Natural killer cell (primary cell): ENCODE measurements around the gene LMO7. TPM values are rescaled to one million over a fixed set of nuclear protein-coding genes. Genes with fewer than 3 reads are reported as not detected.

ENCODE experiments used
- ATAC-seq, 3 donors: fragments of 150-1000 bp in 2 of 3; fragments of 200-7000 bp in 1 of 3; cut with Tn5 transposase; 1 replicate in 1 of 3; 2 replicates in 2 of 3; pipeline ENCODE4 v1.10.0; 2021; ENCODE audit warnings: mild to moderate bottlenecking in 2 of 3, moderate library complexity in 2 of 3
- DNase-seq, 2 donors: peaks; one replicate each; pipeline versions ENCODE4 v3.0.0 to v3.0.0-alpha.2; 2013 to 2021; ENCODE audit warnings: mixed read lengths in 1 of 2
- H3K27ac ChIP-seq: one replicate; pipeline ENCODE4 v1.5.1; 2013; ENCODE audit warnings: mild to moderate bottlenecking, low read length
- H3K27me3 ChIP-seq: one replicate; pipeline ENCODE4 v1.6.1; 2013; ENCODE audit warnings: low read length; ENCODE audit not compliant: control insufficient read depth, insufficient read depth
- H3K36me3 ChIP-seq: one replicate; pipeline ENCODE4 v1.6.1; 2013; ENCODE audit warnings: low read length; ENCODE audit not compliant: control insufficient read depth, insufficient read depth
- H3K4me1 ChIP-seq: one replicate; pipeline ENCODE4 v1.6.1; 2013; ENCODE audit warnings: low read length; ENCODE audit not compliant: control insufficient read depth, insufficient read depth
- H3K4me3 ChIP-seq: one replicate; pipeline ENCODE4 v1.5.1; 2013; ENCODE audit warnings: low read length
- H3K9me3 ChIP-seq: one replicate; pipeline ENCODE4 v1.6.1; 2013; ENCODE audit warnings: low read length; ENCODE audit not compliant: control insufficient read depth, insufficient read depth
- H3K27ac Mint-ChIP-seq, 2 donors: one replicate each; pipeline ENCODE4 v1.8.0; 2022; ENCODE audit warnings: mild to moderate bottlenecking in 2 of 2, mixed read lengths in 2 of 2, moderate library complexity in 1 of 2
- H3K27me3 Mint-ChIP-seq, 2 donors: one replicate each; pipeline ENCODE4 v1.8.0; 2022; ENCODE audit warnings: low read depth in 2 of 2, mixed read lengths in 2 of 2
- H3K36me3 Mint-ChIP-seq: one replicate; pipeline ENCODE4 v1.8.0; 2022; ENCODE audit warnings: mixed read lengths
- H3K4me1 Mint-ChIP-seq, 2 donors: one replicate each; pipeline ENCODE4 v1.8.0; 2022; ENCODE audit warnings: mixed read lengths in 2 of 2
- H3K4me3 Mint-ChIP-seq: one replicate; pipeline ENCODE4 v1.8.0; 2022; ENCODE audit warnings: mild to moderate bottlenecking, moderate library complexity, mixed read lengths
- H3K9me3 Mint-ChIP-seq, 2 donors: one replicate each; pipeline ENCODE4 v1.8.0; 2022; ENCODE audit warnings: mixed read lengths in 2 of 2
- CTCF ChIP-seq: fragments of 200-600 bp; IDR thresholded peaks from one replicate; pipeline ENCODE4 v1.8.0; 2022; ENCODE audit warnings: antibody characterized with exemption
- WGBS: methylation state at CpG from one replicate; pipeline ENCODE4 v1.1.7; 2013; ENCODE audit warnings: missing lambda C conversion rate; ENCODE audit not compliant: insufficient coverage; 5-methylcytosine and 5-hydroxymethylcytosine counted together
- intact Hi-C: fragments of 100-400 bp; cut with micrococcal nuclease; formaldehyde crosslinking; loops from one replicate; pipeline ENCODE4 v1.14.2; 2022
- total RNA-seq, 4 donors: library from RNA; stranded (reverse); fragments of 120-200 nt in 1 of 4; gene quantifications; one replicate each; pipeline versions ENCODE4 v1.2.3 to v1.2.4, GENCODE V29; 2013 to 2022

The LMO7 gene
- total RNA-seq, 3 donors from 2014 or later (not counting 1 experiment from before 2014, with no cell fraction given) = 5.5 to 10.4 (median 7.9) TPM

GRCh38 chr13:75700552-75700951 lies 64.4 kb downstream of the LMO7 start:
- H3K4me3 ChIP-seq = no peak overlapping the region
- H3K36me3 Mint-ChIP-seq = no peaks in the 10 kb centered on the region
- H3K27me3 ChIP-seq = no peaks in the 10 kb centered on the region
- DNase-seq (no peak), ATAC-seq (no peak)
- intact Hi-C loops = no loop called here
- H3K9me3 Mint-ChIP-seq = peaks cover 0 to 4% of the 10 kb centered on the region in 2 donors
- no peaks in the 10 kb centered on the region for H3K4me1 ChIP-seq
- H3K27ac ChIP-seq = no peak overlapping the region
- no peaks in the 10 kb centered on the region for H3K36me3 ChIP-seq
- no peak for TF ChIP-seq CTCF
- peaks cover 5% of the 10 kb centered on the region in 2 donors for H3K4me1 Mint-ChIP-seq
- no peak overlapping the region for H3K4me3 Mint-ChIP-seq
- H3K9me3 ChIP-seq = no peaks in the 10 kb centered on the region
- WGBS = 91% methylated on average over 2 of the region's 2 CpGs
- no peak overlapping the region for H3K27ac Mint-ChIP-seq
- no peaks in the 10 kb centered on the region for H3K27me3 Mint-ChIP-seq

GRCh38 chr13:75702476-75702875 lies 66.3 kb downstream of the LMO7 start:
- no peaks in the 10 kb centered on the region for H3K36me3 ChIP-seq
- Mint-ChIP-seq H3K9me3 (peaks cover 0 to 4% of the 10 kb centered on the region in 2 donors), H3K27ac (no peak overlapping the region), H3K27me3 (no peaks in the 10 kb centered on the region), H3K36me3 (no peaks in the 10 kb centered on the region), H3K4me1 (peaks cover 5% of the 10 kb centered on the region in 2 donors), H3K4me3 (no peak overlapping the region)
- no peak overlapping the region for H3K27ac ChIP-seq
- intact Hi-C loops = no loop called here
- no peaks in the 10 kb centered on the region for H3K9me3 ChIP-seq
- H3K27me3 ChIP-seq = no peaks in the 10 kb centered on the region
- DNase-seq (no peak), ATAC-seq (no peak)
- H3K4me1 ChIP-seq = no peaks in the 10 kb centered on the region
- no peak overlapping the region for H3K4me3 ChIP-seq
- TF ChIP-seq CTCF = no peak

- H3K9me3 Mint-ChIP-seq = peaks cover 0 to 4% of the 10 kb centered on the region in 2 donors
- no peaks in the 10 kb centered on the region for H3K4me1 ChIP-seq
- H3K27ac ChIP-seq = no peak overlapping the region
- WGBS = 95% methylated on average over 2 of the region's 2 CpGs
- TF ChIP-seq CTCF = no peak
- no peaks in the 10 kb centered on the region for H3K27me3 Mint-ChIP-seq
- H3K27ac Mint-ChIP-seq = no peak overlapping the region
- H3K36me3 ChIP-seq = no peaks in the 10 kb centered on the region
- H3K4me1 Mint-ChIP-seq = peaks cover 5% of the 10 kb centered on the region in 2 donors
- H3K27me3 ChIP-seq = no peaks in the 10 kb centered on the region
- intact Hi-C loops = no loop called here
- H3K36me3 Mint-ChIP-seq = no peaks in the 10 kb centered on the region
- H3K4me3 ChIP-seq = no peak overlapping the region
- H3K9me3 ChIP-seq = no peaks in the 10 kb centered on the region
- no peak for DNase-seq
- no peak overlapping the region for H3K4me3 Mint-ChIP-seq
- ATAC-seq = no peak
These were observed 67.6 kb downstream of the LMO7 start for GRCh38 chr13:75703769-75704168.

- H3K36me3 Mint-ChIP-seq = no peaks in the 10 kb centered on the region
- DNase-seq = no peak
- ATAC-seq = no peak
- Histone ChIP-seq H3K4me3 (no peak overlapping the region), H3K36me3 (no peaks in the 10 kb centered on the region), H3K27me3 (no peaks in the 10 kb centered on the region), H3K27ac (no peak overlapping the region), H3K9me3 (no peaks in the 10 kb centered on the region), H3K4me1 (no peaks in the 10 kb centered on the region)
- H3K4me3 Mint-ChIP-seq = no peak overlapping the region
- TF ChIP-seq CTCF = no peak
- intact Hi-C loops = no loop called here
- 95% methylated on average over 7 of the region's 7 CpGs for WGBS
- H3K9me3 Mint-ChIP-seq = peaks cover 0 to 2% of the 10 kb centered on the region in 2 donors
- no peaks in the 10 kb centered on the region for H3K27me3 Mint-ChIP-seq
- peaks cover 5% of the 10 kb centered on the region in 2 donors for H3K4me1 Mint-ChIP-seq
- no peak overlapping the region for H3K27ac Mint-ChIP-seq
These were observed 68.2 kb downstream of the LMO7 start for GRCh38 chr13:75704194-75704926.
